TTC549 (cell line): ENCODE measurements around the gene RABGAP1L.
"Not testable (repeated sequence)": the region's sequence is repeated elsewhere in the genome, so short reads cannot be mapped to it uniquely, and the experiment has no call there.

Experiments used
- FAIRE-seq: peaks from 2 replicates; lab custom pipeline; 2012; peaks lifted over from hg19 to GRCh38; lab: Jason Lieb, UNC

RABGAP1L gene

DNA sequence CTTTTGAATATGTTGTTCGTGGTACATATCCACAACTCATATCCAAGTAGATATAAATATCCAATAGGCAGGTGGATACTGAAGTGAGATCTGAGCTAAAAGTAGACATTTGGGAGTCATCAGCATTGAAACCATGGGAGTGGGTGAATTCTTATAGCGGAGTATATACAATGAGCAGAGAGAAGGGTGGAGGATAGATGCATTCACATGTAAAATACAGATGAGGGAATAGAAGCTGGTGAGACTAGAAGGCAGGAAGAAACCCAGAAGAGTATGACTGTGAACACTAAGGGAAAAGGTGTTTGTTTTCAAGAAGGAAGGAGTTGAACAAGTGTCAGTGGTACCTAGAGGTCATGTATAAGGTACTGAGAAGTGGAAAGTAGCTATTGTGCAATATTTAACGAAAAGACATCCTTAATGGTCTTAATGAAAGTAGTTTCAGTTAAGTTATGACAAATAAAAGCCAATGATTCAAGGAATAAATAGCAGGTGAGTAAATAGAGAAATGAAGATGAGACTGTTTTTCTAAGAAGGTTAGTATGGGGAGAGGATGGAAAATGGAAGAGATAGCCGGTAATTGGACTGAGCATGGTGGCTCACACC is 658.8 kb downstream of the RABGAP1L start:
- FAIRE-seq: no peak

DNA sequence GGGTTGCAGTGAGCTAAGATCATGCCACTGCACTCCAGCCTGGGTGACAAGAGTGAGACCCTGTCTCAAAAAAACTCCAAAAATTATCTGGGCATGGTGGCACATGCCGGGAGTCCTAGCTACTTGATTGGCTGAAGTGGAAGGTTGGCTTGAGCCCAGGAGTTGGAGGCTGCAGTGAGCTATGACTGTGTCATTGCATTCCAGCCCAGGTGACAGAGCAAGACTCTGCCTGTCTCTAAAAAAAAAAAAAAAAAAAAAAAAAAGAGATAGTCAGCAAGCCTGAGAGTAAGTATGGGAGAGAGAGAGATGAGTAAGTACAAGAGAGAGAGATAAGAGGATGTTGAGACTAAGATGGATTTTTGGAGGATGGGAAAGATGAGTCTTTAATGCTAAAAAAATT is 659.6 kb downstream of the RABGAP1L start:
- FAIRE-seq: no peak

DNA sequence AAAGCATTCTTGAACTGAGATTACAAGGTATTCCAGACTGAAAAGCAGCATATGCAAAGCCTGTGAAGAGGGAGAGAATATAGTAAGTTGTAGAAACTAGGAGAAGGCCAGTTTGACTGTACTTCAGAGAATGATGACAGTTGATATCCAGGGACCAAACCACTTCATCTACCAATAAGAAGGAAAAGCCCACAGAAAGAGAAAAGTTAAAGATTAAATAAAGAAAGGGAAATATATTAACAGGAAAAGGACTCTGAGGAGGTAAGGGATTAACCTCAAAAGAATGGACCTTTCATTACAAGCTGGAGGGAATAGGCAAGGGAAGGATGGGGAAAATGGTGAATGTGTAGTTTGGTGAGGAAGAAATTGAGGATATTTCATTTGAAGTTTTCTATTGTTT is 660.3 kb downstream of the RABGAP1L start:
- FAIRE-seq: no peak

DNA sequence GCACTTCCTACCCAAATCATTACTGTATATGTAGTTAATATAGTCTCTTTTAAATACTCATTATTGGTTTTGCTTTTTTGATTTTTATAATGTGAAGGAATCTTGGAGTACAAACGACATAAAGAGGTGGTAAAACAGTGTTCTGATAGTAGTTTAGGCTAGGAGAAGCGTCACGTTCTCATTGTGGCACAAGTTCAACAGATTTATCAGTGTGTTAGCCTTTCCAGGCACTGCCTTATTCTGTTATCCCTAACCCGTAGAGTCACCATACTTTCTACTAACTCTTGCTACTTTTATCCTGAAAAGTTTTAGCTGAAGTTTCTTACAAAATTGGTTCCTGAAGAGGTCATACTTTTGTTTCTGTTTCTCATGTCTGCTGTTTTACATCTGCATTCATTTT is 665.8 kb downstream of the RABGAP1L start:
- no peak for FAIRE-seq

DNA sequence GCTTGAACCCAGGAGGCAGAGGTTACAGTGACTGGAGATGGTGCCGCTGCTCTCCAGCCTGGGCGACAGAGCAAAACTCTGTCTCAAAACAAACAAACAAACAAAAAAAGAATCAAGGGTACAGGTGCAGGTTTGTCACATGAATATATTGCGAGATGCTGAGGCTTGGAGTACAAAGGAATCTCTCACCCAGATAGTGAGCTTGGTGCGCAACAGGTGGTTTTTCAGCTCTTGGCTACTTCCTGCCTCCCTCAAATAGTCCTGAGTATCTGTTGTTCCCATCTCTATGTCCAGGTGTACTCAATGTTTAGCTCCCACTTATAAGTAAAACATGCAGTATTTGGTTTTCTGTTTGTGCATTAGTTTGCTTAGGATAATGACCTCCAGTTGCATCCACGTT is 666.5 kb downstream of the RABGAP1L start:
- no peak for FAIRE-seq

DNA sequence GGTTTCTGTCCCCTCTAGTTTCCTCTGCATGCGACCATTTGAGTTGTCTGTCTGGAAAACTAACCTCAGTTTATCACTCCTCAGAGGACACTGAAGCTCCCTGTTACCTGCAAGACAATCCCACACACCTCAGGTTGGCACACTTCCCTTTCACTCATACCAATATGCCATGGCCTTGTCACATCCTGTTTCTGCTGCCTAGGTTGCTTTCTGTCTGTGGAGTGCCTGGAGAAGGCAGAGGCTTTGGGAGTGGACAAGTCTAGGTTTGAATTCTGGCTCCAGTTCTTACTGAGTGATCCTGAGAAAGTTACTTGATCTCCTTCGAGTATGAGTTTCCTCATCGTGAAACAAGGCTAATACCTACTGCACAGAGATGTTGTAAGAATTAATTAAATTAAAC is 668.9 kb downstream of the RABGAP1L start:
- FAIRE-seq: no peak

DNA sequence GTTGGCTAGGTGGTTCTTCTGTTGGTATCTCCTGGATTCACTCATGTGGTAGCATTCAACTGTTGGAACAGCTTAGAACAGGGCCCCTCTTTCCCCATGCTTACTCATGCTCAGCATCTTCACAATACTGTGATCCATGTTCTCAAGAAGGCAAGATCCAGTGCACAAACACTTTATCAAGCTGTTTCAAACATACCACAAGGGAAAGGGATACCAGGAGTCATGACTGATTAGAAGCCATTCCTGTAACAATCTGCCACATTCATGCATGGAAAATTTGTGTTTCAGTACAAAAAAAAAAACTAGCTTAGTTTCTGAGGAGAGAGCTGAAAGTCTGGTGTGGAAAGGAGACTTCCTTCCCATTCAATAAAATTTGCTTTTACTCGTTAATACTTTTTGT is 670.7 kb downstream of the RABGAP1L start:
- FAIRE-seq: peak; percentile 20

DNA sequence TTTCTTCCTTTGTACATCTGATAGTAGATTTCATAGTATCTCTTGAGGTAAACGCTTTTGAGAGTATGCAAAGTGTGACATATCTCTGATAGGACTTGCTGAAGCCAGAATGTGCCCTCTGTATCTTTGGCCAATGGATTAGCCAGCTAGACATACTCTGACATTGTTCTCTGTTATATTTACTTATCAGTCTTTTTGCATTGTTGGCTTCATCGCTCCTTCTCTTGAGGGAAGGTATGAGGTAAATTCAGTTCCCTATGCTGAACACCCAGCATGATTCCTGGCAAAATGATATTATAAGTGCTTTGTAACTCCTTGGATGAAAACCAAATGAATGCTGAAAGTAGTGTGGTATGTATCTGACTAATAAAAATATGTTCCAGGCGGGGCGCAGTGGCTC is 677.2 kb downstream of the RABGAP1L start:
- no peak for FAIRE-seq

DNA sequence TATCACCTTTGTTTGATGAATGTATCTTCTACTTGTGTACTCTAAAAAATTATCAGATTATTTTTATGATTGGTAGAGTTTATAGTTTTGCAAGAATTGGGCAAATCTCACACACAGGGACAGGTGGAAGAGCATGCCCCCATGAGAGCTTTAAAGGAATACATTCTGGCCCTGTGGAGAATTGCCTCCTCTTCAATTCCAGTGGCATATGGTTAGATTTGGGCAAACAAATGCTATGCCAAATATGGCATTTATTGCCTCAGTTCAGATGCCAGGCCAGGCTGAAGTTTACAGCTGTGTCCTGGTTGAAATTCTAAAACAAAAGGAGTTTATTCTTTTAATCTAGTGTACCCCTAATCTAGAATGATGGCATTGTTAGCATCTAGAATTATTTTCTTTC is 678.1 kb downstream of the RABGAP1L start:
- FAIRE-seq: no peak

DNA sequence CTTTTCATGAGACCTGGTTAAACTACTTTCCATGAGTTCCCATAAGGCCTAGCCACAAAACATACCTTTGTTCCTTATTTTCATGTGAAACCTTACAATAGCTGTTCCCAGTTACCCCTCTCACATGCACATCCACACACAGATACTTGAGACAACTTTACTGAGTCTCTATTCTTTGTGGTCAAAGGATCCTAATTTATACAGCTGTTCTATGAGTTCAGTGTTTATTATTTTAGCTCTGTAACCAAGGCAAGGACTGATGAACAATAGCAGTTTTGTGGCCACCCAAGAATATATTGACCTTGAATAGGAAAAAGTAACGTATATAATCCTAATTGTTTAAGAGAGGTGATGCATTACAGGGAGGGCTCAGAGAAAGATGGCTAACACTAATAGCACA is 679.9 kb downstream of the RABGAP1L start:
- FAIRE-seq: no peak

DNA sequence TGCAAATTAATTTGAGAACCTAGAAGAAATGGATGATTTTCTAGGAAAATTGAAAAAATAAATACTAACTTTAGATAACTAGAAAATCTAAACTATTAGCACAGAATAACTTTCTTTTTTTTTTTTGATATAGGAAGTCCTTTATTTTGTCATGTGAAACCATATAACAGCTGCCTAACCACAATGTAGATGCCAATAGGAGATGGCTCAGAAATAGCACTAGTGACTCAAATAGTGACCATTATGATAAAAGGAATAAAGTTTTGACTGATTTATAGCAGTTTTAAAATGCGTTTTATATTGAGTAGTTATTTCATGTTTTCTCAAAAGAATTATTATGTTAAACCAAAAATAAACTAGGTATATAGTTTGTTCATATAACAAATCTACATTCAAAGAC is 682.4 kb downstream of the RABGAP1L start:
- no peak for FAIRE-seq

DNA sequence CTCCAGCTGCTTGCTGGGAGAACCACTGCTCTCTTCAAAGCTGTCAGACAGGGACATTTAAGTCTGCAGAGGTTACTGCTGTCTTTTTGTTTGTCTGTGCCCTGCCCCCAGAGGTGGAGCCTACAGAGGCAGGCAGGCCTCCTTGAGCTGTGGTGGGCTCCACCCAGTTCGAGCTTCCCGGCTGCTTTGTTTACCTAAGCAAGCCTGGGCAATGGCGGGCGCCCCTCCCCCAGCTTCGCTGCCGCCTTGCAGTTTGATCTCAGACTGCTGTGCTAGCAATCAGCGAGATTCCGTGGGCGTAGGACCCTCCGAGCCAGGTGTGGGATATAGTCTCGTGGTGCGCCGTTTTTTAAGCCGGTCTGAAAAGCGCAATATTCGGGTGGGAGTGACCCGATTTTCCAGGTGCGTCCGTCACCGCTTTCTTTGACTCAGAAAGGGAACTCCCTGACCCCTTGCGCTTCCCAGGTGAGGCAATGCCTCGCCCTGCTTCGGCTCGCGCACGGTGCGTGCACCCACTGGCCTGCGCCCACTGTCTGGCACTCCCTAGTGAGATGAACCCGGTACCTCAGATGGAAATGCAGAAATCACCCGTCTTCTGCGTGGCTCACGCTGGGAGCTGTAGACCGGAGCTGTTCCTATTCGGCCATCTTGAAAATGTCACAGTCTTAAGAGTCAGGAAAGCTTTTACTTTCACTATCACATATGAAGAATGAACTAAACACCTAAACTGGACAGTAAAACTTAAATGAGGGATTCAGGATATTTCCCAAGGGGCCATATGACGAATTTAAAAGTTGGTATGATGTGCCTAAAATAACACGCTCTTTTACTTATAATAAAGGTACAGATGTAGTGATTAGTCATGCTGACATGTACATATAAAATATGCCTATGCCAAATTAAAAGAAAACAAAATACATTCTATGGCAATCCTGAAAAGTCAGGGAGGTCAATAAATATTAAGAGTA is 689.6 kb downstream of the RABGAP1L start:
- not testable (repeated sequence) for FAIRE-seq

DNA sequence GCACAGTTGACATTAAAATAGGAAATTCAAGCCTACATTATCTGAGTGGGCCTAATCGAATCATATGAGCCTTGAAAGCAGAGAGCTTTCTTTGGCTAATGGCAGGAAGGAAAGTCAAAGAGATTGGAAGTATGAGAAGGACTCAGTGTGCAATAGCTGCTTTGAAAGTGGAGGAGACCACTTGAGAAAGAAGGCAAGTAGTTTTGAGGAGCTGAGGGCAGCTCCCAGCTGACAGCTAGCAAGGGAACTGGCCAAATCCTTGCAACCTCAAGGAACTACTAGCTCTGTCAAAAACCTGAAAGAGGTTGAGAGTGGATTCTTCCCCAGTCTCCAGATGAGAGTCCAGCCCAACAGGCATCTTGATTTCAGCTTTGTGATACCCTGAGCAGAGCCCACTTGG is 691.4 kb downstream of the RABGAP1L start:
- no peak for FAIRE-seq

DNA sequence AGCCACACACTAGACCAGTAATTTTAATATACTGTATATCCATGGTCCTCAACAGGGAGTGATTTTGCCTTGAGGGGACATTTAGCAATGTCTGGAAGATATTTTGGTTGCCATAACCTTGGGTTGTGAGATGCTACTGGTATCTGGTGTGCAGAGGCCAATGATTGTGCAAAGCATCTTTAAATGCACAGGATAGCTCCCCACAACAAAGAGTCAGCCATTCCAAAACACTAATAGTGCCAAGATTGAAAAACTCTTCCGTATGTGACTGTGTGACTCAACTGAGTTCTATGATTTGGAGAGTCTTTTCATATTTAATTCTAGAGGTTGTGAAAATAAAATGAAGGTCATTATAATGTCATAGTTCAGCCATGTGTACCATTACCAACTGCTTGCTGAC is 699.0 kb downstream of the RABGAP1L start:
- no peak for FAIRE-seq

DNA sequence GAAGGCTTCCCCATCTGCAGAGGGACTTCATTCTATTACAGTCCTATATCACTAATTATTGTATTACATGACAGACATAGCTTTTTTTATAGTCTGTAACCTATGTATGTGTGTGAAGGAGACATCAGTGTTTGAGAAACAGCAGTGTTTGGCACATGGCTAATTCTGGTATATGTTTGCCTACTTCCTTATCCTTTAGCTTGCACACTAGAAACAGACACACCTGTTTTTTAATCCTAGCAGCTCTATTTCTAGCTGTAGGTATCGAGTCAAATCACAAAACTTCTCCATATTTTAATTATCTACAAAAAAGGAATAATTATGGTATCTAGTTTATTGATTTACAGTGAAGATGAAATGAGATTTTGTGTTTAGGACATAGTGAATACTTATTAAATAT is 711.0 kb downstream of the RABGAP1L start:
- FAIRE-seq: no peak

DNA sequence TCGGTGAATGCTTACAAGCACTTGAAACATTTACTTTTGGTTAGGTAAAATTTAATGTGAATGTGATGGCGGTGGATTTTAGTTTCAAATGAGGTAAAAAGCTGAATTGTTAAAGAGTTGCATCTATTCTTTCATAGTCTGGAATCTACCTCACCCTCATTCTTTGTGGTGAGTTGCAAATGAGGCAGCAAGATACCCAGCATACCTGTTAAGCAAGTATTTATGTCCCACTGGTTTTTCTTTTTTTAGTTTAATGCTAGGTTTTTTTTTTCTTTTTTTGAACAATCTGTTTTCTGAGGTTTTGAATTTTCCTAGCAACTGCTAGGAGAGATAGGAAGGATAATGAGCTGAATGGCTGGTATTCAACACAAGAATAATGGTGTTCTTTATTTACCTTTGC is 712.6 kb downstream of the RABGAP1L start:
- FAIRE-seq: peak; percentile 17

DNA sequence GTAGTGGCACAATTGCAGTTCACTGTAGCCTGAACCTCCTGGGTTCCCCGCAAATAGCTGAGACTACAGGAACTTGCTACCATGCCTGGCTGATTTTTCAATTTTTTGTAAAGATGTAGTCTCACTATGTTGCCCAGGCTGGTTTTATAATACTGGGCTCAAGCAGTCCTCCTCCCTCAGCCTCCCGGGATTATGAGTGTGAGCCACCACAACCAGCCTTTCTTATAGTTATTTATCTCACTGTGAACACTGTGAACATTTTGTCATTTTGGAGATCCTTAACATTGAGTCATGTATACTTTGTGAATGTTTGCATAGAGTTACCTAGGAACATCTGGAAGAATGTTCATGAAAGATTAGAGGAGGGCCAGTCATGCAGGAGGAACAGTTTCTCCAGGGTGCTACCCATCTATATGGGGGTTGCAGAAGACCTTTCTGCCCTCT is 713.3 kb downstream of the RABGAP1L start:
- no peak for FAIRE-seq

DNA sequence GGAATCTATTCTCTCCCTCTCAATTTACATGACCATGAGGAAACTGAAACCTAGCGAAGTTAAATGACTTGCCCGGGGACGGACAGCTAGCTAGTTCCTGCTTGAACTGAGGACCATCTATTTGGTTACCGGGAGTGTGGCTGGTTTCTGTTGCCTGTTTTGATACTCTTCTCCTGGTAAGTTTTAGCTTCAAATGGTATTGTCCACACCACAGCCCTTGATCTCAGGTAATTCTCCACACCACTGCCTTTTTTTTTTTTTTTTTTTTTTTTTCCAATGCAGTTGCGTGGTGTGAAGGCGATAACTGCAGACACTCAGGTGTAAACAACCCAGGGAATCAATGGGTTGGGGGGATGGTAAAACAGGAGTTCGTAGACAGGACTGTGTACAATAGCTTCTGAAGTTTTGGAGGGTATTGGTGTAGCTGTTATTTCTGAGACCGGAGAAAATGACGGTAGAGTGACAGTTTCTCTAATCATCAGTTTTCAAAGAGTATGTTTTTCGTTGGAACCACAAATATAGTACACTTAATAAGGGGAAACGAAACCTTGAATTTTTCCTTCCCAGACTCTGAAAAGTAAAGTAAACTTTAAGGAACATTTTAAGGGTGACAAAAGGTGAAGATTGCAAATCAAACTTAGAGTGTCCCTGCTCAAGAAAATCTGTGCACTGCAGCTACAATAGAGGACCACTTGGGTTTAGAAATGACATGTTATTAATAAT is 715.2 kb downstream of the RABGAP1L start:
- no peak for FAIRE-seq

DNA sequence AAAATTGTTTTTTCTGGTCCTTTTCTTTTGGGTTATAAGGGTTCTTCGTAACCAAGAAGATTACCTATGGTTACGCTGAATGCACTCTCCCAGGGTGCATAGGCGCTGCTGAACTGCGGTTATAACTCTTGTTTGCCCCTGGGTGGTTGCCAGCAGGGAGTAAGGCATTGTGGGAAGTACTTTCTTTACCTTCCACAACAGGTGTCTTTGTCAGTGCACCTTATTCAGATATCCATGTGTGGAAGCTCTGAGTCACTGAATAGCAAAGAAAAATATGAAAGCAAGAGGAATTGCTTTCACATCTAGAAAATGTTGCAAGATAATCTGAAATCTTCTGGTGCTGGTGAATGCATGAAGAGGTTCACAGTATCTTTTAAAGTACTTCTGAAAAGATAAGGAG is 716.0 kb downstream of the RABGAP1L start:
- FAIRE-seq: no peak

DNA sequence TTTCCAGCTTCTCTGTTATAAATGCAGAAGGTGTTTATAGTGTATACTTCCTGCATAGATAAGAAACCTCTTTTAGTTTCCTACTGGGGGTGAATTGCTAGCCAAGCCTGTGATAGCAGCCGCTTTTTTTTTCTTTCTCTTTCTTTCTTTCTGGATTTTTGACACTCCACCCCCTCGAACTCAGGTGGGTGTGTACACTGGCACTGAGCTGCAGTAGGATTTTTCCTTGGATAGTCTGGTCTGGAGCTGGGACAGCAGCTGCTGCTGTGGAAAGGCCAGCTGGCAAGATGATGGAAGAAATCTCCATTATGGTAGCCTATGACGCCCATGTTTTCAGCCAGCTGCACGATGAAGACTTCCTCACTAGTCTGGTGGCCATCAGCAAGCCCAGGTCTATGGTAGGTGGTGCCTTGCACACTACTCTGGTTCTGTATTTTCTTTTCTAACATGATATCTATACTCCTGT is 717.9 kb downstream of the RABGAP1L start:
- FAIRE-seq: no peak

DNA sequence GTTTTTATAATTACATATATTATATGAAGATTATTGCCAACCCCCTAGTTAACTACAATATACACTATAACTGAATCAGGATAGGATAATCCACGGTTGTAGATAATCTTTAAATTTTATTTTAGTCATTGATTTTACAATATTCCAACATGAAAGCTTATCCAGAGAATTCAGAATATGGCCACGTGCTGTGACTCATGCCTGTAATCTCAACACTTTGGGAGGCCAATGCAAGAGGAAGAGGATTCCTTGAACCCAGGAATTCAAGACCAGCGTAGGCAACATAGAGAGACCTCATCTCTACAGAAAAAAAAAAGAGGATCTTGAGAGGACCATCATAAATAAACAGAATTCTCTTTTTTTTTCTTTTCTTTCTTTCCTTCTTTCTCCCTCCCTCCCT is 720.9 kb downstream of the RABGAP1L start:
- no peak for FAIRE-seq

DNA sequence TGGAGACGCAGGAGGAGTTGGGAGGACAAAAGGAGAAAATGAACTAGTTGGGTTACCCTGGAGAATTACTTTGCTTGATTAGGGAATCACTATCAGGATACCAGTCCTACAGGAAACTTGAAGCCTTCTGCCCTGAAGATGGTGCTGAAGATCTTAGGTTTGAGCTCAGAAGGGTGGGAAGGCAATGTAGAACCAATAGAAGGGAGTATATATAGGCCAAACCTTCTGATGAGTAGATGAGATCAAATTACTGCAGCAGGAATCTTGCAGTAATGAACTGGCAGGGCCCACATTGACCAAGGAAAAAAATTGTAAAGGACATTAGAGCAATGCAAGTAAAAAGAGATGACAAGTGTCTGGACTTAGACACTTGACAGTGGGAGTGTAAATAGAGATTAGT is 724.1 kb downstream of the RABGAP1L start:
- no peak for FAIRE-seq

DNA sequence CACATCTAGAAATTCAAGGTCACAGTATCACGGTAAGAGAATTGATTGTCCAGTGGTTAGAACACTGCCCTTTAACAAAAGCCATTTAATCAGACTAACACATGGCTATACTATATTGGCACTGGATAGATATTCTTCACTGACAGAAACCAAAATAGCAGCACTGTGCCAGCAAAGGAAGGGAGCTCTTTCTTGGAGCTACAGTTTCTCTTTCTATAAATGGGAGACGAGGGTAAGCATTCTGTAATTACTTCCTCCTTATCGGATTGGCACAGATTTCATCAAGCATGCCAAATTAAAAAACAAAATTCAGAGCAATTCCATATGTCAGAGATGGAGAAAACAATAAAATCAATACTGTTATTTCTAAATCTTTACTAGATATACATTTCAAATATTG is 724.7 kb downstream of the RABGAP1L start:
- no peak for FAIRE-seq
